Stromal cell of bone marrow (primary cell): ENCODE data around the gene RORB.
"Not testable (repeated sequence)": the region's sequence is repeated elsewhere in the genome, so short reads cannot be mapped to it uniquely, and the experiment has no call there.

Experiments
- DNase-seq: peaks from one replicate; pipeline ENCODE4 v3.0.0-alpha.2; 2012; ENCODE audit warnings: low read depth

The RORB gene

GRCh38 chr9:74513221-74513620 lies 16.1 kb downstream of the RORB start:
- no peak for DNase-seq

GRCh38 chr9:74517188-74517587 lies 20.1 kb downstream of the RORB start:
- DNase-seq, result no peak

- DNase-seq, result no peak
Observed at GRCh38 chr9:74519419-74519818, 22.3 kb downstream of the RORB start.

GRCh38 chr9:74521009-74521408 lies 23.9 kb downstream of the RORB start:
- DNase-seq, result peak; percentile 51

- DNase-seq, result no peak
Observed at GRCh38 chr9:74524289-74524688, 27.2 kb downstream of the RORB start.

- DNase-seq, result no peak
Observed at GRCh38 chr9:74526215-74526614, 29.1 kb downstream of the RORB start.

GRCh38 chr9:74527718-74528117 lies 30.6 kb downstream of the RORB start:
- no peak for DNase-seq

GRCh38 chr9:74528207-74528606 lies 31.1 kb downstream of the RORB start:
- DNase-seq, result no peak

GRCh38 chr9:74530458-74530857 lies 33.3 kb downstream of the RORB start:
- not testable (repeated sequence) for DNase-seq

- no peak for DNase-seq
Observed at GRCh38 chr9:74533253-74533652, 36.1 kb downstream of the RORB start.

GRCh38 chr9:74534841-74535240 lies 37.7 kb downstream of the RORB start:
- DNase-seq, result no peak

GRCh38 chr9:74543145-74543544 lies 46.0 kb downstream of the RORB start:
- no peak for DNase-seq

GRCh38 chr9:74551266-74551665 lies 54.1 kb downstream of the RORB start:
- no peak for DNase-seq

GRCh38 chr9:74554751-74555419 lies 57.8 kb downstream of the RORB start:
- DNase-seq, result no peak

- DNase-seq, result no peak
Observed at GRCh38 chr9:74555565-74555964, 58.4 kb downstream of the RORB start.

GRCh38 chr9:74556685-74557084 lies 59.5 kb downstream of the RORB start:
- no peak for DNase-seq

GRCh38 chr9:74557571-74557970 lies 60.4 kb downstream of the RORB start:
- no peak for DNase-seq

GRCh38 chr9:74562611-74563010 lies 65.5 kb downstream of the RORB start:
- no peak for DNase-seq

GRCh38 chr9:74570879-74571512 lies 73.9 kb downstream of the RORB start:
- DNase-seq, result no peak

- DNase-seq, result peak; percentile 12
Observed at GRCh38 chr9:74573640-74574191, 76.6 kb downstream of the RORB start.

GRCh38 chr9:74576176-74576575 lies 79.0 kb downstream of the RORB start:
- DNase-seq, result no peak

GRCh38 chr9:74577956-74578355 lies 80.8 kb downstream of the RORB start:
- DNase-seq, result no peak

- DNase-seq, result no peak
Observed at GRCh38 chr9:74589576-74589975, 92.4 kb downstream of the RORB start.

GRCh38 chr9:74595286-74595685 lies 98.2 kb downstream of the RORB start:
- DNase-seq, result no peak
